Hematopoietic multipotent progenitor cell treated with erythropoietin and hydrocortisone succinate and interleukin-3 and kit ligand, for 15 days (in vitro differentiated cells): ENCODE results near the gene EHD1.

Experiments used
- DNase-seq: peaks from one replicate; pipeline ENCODE4 v3.0.0-alpha.2; 2015; ENCODE audit warnings: low spot score

EHD1 gene

DNA sequence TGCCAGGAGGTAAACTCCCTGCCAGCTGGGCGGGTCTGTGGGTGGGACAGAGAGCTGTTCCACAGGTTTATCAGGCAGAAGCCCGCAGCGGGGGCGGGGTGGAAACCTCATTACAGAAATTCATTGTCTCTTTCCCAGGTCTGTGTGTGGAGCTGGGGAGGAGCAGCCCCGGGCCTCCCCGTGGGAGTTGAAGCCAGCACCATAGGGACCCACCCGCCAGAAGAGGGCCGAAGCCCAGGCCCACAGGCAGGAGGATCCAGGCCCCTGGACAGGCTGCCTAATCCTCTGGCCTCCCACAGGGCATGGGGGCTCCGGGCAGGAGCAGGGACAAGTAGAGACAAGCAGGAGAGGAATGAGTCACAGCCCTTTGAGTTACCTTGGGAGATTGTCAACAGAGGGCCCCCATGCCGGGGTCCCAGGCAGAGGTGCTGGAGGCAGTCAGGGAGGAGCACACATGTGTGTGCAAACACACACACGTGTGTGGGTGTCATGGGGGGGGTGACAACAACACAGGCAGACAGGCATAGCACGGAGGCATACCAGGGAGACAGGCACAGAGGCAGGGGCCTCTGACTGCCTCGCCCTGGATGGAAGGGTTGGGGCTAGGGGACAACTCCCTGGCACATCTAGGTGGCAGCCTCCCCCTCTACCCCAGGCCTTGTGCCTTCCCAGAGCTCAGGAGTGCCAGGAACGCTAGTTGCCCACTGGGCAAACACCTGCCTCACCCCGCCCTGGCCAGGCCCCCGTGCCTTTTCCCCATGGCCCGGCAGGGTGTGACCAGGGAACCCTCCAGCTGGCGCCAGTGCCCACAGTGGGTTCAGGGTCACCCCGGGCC lies 35.4 kb downstream of the EHD1 start:
- DNase-seq = peak; percentile 27

DNA sequence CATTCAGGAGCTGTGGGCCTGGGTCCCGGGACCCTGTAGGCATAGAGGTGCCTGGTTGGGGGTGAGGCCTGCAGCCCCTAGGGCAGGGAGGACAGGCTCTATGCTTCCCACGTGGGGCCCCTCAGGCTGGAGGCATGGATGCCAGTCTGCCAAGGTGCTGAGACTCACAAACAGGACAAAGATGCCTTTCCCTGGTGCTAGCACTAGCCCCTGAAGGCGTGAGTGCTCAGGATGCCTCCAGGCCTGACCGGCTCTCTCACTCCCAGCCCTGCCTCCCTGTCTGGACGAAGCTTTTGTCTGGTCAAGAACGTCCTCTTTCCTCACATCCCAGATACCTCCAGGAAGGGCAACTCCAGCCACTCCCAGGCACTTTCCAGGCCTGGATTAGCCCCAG lies 36.1 kb downstream of the EHD1 start:
- DNase-seq = no peak

- no peak for DNase-seq
Observed at GRCh38 chr11:64841592-64842365, 36.6 kb downstream of the EHD1 start.

DNA sequence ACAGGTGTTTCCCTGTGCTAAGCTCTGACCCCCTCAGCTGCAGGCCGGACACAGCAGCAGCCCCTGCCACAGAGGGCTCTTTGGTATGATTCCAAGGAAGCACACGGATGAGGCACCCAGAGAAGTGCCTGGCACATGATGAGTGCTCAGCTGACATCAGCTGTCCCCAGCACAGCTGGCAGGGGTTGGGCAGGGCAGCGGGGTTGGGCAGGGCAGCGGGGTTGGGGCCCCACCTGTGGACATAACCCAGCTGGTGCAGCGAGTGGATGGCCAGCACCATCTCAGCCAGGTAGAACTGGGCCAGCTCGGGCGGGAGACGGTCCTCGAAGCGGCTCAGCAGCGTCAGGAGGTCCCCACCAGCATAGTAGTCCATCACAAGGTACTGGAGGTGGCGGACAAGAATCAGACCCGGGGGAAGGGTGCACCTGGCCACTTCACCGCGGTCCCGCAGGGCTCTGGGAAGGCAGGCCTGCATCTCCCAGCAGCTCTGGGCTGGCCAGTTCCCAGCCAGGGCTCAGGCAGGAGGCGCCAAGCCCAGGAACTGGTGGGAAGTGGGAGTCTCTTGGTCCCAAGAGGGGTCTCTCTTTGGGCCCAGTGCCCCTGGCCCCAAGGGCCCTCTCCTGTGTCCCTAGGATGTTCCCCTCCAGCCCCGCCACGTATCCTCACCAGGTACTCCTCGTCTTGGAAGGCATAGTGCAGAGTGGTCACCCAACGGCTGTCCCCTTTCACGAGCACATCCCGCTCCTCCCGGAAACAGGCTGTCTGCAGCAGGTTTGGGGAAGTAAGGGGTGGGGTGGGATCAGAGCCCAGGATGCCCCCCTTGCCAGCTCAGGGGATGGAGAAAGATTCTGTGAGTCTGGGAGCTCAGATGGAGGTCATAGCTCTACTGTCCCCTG lies 38.3 kb downstream of the EHD1 start:
- DNase-seq = no peak

- no peak for DNase-seq
Observed at GRCh38 chr11:64839335-64839734, 39.1 kb downstream of the EHD1 start.

DNA sequence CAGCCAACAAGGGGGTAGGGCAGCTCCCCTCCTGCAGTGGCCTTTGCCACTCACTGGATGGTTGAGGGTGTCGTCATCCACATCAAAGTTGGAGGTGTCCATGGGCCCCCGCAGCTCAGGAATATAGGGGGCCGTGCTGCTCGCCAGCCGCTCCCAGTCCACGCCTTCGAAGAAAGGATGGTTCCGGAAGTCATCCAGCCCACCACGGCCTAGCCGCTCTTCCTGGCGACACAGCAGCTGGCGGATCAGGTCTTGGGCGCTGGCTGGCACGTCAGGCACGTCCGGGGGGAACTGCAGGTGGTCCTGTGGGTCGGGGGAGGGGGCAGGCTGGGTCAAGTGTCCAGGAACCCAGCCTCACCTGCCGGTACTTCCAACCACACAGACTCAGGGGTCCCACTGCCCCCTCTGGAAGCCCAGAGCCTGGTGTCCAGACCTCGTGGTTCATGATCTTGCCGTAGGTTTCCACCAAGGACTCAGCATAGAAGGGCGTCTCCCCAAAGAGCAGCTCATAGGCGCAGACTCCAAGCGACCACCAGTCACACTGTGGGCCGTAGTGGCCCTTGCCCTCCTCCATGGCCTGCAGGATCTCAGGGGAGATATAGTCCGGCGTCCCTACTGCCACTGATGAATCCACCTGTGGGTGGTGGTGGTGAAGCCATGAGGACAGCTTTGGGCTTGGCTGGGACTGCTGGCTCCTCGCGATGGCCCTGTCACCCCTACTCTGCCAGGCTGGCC lies 39.7 kb downstream of the EHD1 start:
- DNase-seq = no peak

DNA sequence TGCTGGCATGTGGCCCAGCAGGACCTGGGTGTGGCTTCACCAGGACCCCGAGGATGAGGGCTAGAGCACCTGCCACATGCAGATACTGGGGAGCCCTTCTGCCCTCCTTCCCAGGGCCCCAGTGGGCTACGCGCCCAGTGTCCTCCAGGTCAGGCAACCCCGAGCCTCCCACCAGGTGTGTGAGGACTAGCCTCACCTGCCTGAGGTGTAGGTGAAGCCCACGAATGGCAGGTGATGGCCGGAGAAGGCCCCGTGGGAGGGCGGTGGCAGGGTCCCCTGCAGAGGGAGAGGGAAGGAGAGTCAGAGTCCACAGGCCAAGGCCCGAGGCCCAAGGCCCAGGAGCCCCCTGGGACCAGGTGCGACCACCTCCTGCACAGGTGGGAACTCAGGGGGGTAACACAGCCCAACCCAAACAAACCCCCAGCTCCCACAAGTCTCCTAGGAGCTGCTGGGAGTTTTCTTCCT lies 40.5 kb downstream of the EHD1 start:
- no peak for DNase-seq

DNA sequence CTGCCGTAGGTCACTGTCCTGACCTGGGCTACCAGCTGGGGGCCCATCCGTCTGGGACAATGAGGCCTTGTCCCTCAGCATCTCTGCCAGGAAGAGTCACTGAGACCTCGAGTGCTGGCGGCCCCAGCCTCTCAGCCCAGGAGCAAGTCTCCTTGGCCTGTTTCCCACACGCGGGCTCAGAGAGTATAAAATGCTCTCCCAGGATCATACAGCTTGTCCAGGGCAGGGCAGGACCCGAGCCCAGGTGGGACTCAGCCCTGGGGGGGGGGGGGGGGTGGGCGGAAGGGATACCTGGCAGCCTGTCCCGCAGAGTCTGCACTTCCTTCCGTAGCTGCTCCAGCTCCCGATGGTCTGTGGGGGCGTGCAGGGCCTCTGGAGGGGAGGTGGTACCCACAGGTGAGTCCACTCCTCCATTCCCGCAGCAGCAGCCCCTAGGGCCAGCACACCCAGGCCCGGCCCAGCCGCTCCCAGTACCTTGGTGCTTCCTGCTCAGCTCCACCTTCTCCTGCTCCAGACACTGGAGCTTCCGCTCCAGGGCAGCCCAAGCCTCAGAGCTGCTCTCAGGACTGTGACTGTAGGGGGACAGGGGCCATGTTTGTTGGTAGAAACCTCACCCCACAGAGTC lies 41.9 kb downstream of the EHD1 start:
- DNase-seq = no peak

DNA sequence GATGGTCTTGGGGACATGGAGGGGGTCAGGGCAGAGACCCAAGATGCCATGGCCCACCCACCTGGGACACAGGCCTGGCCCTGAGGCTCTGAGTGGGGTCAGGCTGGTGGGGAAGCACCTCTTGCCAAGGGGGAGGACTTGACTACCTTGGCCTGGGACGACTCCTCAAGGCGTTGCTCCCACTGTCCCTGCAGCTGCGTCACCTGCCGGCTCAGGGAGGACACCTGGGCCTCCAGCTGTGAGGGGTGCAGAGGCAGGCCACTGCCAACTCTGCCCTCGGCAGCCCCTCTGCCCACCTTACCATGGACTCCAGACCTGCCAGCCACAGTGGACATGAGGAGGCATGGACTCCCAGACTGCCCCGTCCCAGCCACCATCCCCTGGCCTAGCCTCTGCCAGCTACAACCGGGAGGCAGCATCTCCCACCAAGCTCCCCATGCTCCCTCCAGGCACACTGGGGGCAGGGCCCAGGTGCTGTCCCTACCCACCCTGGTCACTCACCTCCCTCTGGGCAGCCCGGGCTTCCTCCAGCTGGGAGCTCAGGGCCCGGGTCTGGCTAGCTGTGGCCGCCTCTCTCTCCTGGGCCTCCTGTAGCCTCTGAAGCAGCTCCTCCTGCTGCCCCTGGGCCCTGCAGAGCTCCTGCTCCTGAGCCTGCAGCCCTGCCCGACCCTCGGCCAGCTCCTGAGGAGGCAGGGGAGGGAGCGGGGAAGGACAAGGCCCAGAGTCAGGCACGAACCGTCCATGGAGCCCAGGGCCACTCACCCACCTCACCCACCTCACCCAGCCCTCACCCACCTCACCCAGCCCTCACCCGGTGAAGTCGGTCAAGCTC lies 42.6 kb downstream of the EHD1 start:
- DNase-seq = no peak

DNA sequence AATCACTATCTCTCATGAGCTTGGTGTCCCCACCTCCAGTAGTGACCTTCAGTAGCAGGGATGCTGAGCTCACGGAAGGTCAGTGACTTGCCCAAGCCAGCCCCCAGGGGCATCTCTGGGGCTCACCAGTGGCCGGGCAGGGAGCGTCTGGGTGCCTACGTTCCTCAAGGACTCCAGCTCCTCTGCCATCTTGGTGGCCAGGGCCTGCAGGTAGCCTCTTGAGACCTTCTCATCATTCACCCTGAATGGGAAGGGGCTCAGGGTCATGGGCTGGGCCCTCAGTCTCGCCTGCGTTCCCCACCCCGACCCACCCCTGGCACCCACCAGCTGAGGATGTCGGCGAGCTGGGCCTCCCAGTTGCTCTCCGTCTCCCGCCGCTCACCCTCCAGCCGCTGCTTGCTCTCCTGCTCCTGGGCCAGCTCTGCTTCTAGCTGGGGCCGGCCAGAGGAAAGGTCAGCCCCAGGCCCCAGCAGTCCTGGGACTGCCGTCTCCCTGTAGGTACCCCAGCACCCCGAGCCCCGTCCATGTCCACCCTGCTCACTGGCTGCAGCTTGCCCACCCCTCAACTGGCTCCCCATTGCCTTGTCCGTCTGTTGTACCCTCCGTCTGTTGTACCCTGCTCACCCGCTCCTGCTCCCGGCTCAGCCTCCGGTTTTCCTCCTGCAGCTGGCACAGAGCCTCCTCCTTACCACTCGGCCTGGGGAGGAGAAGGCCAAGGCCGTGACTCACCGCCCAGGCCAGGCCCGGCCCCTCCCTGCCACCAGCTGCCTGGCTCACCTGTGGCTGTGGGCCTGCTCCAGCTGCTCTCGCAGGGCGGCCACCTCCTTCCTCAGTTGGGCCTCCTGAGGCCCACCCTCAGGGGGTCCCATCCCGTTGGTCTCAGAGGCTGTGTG lies 43.5 kb downstream of the EHD1 start:
- no peak for DNase-seq

GRCh38 chr11:64834031-64834722 lies 44.2 kb downstream of the EHD1 start:
- no peak for DNase-seq

- DNase-seq = no peak
Observed at GRCh38 chr11:64833509-64833908, 44.9 kb downstream of the EHD1 start.

- DNase-seq = no peak
Observed at GRCh38 chr11:64833198-64833502, 45.3 kb downstream of the EHD1 start.

DNA sequence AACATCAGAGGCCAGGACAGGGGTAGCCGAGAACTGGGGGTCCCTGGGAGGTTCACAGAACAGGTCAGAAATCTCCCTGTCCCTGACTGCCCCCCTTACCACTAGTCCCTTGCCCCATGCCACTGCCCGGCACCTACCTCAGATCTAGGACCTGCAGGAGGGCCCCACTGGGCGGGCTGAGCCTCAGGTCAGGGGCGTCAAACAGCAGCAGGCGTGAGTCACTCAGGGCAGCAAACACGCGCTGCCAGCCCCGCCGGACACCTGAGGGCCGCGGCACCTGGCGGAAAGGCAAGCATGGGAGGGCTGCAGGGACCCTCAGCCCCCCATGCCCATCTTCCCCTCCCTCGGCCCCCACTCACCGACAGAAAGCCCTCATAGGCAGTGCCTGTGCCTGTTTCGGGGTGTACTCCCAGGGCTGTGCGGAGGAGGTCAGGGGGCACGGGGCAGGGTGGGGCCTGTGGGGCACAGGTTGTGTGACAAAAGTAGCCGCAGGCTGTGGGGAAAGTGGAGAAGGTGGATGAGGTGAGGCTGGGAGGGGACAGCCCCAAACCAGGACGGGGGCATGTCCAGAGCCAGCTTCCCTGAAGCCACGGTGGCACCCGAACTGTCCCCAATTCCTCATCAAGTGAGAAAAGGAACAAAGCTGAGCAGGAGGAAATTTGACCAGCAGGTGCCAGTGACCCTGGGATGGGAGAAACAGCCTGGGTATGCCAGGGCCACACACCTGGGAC lies 45.8 kb downstream of the EHD1 start:
- no peak for DNase-seq

GRCh38 chr11:64831411-64831891 lies 47.0 kb downstream of the EHD1 start:
- no peak for DNase-seq

- DNase-seq = no peak
Observed at GRCh38 chr11:64829536-64830251, 48.7 kb downstream of the EHD1 start.

DNA sequence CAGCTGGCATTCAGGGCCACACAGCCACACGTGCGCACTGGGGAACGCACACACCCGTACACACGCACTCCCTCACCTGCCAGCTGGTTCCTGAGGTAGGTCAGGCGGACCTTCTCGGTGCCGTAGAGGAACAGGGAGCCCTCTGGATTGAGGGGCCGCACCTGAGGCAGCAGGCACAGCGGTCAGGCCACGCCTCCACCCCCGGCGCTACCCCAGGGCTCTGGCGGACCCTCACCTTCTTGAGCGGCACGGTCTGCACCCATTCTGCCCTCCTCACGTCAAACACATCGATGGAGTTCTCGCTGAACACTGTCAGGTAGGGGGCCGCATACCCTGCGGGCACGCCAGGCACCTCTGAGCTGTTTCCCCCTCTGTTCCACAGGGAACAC lies 51.0 kb downstream of the EHD1 start:
- no peak for DNase-seq
